ENCODE data around the gene TMEM254.

- TF ChIP-seq, protein P1, sequence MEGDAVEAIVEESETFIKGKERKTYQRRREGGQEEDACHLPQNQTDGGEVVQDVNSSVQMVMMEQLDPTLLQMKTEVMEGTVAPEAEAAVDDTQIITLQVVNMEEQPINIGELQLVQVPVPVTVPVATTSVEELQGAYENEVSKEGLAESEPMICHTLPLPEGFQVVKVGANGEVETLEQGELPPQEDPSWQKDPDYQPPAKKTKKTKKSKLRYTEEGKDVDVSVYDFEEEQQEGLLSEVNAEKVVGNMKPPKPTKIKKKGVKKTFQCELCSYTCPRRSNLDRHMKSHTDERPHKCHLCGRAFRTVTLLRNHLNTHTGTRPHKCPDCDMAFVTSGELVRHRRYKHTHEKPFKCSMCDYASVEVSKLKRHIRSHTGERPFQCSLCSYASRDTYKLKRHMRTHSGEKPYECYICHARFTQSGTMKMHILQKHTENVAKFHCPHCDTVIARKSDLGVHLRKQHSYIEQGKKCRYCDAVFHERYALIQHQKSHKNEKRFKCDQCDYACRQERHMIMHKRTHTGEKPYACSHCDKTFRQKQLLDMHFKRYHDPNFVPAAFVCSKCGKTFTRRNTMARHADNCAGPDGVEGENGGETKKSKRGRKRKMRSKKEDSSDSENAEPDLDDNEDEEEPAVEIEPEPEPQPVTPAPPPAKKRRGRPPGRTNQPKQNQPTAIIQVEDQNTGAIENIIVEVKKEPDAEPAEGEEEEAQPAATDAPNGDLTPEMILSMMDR (IDR thresholded peaks at IDR 0.05): no peak
- TF ChIP-seq POLR2A (IDR thresholded peaks at IDR 0.05): no peak
Measured at GRCh38 chr10:80108576-80109239, 30.2 kb downstream of the TMEM254 start.
